NB4 (cell line): ENCODE results near the gene HYAL3.
"Not testable (repeated sequence)": the region's sequence is repeated elsewhere in the genome, so short reads cannot be mapped to it uniquely, and the experiment has no call there.

ENCODE experiments used
- DNase-seq: peaks from one replicate; pipeline ENCODE4 v3.0.0; 2010; ENCODE audit warnings: low read depth
- H3K4me3 ChIP-seq: one replicate; pipeline ENCODE4 v1.5.1; 2011; ENCODE audit warnings: mild to moderate bottlenecking, low read depth, low read length, moderate library complexity
- MYC ChIP-seq: IDR thresholded peaks from 2 replicates; pipeline ENCODE4 v1.6.1; 2011; ENCODE audit warnings: low read depth, low read length
- POLR2A ChIP-seq: IDR thresholded peaks from 2 replicates; pipeline ENCODE4 v1.6.1; 2011; ENCODE audit warnings: mild to moderate bottlenecking; ENCODE audit not compliant: insufficient read length; ENCODE audit errors: extremely low read depth
- TF ChIP-seq, protein P1 (sequence below): IDR thresholded peaks from 2 replicates; pipeline ENCODE4 v1.6.1; 2011; ENCODE audit warnings: low read depth, low read length
- TF ChIP-seq, protein P2 (sequence below): IDR thresholded peaks from one replicate; pipeline ENCODE4 v1.5.1; 2012; ENCODE audit warnings: low read depth, low read length

HYAL3 gene

DNA sequence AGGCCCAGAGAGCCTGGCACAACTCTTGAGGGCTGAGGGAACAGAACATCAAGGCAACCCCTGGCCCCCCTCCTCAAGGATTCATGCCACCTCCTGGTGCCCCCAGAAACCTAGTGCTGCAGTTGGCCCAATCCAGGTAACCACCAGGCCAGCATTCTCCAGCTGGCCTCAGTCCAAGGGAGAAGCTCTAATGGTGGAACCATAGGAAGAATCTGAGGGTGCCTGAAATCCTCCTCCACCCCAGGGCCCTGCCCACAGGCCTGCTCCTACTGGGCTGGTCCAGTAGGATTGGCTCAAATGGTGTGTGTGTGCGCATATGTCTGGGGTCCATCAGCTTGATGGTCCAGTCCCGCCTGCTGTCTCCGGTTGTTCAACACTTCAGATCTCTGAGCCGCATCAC is 15.6 kb upstream of the HYAL3 start:
- TF ChIP-seq POLR2A (no peak), MYC (no peak)
- TF ChIP-seq, protein P1, sequence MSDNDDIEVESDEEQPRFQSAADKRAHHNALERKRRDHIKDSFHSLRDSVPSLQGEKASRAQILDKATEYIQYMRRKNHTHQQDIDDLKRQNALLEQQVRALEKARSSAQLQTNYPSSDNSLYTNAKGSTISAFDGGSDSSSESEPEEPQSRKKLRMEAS = no peak
- TF ChIP-seq, protein P2, sequence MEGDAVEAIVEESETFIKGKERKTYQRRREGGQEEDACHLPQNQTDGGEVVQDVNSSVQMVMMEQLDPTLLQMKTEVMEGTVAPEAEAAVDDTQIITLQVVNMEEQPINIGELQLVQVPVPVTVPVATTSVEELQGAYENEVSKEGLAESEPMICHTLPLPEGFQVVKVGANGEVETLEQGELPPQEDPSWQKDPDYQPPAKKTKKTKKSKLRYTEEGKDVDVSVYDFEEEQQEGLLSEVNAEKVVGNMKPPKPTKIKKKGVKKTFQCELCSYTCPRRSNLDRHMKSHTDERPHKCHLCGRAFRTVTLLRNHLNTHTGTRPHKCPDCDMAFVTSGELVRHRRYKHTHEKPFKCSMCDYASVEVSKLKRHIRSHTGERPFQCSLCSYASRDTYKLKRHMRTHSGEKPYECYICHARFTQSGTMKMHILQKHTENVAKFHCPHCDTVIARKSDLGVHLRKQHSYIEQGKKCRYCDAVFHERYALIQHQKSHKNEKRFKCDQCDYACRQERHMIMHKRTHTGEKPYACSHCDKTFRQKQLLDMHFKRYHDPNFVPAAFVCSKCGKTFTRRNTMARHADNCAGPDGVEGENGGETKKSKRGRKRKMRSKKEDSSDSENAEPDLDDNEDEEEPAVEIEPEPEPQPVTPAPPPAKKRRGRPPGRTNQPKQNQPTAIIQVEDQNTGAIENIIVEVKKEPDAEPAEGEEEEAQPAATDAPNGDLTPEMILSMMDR = no peak
- no peak for DNase-seq
- no peak overlapping the region for H3K4me3 ChIP-seq

DNA sequence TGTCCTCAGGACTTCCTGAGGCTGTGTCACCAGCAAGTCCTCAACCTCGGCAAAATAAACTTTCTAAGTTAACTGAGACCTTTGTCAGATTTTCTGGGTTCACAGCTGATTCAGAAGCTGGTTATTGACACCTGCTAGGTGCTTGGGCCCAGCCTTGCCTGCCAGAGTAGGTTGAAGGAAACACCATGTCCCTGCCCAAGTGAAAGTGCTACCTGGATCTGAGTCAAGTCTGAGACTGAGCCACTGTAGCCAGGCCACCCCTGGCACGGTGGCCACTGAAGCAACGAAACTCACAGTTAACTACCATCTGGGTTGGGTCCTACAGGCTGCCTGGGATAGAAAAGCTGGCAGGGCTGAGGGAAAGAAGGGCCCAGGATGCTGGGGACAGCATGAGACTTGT is 15.1 kb upstream of the HYAL3 start:
- TF ChIP-seq, protein P2 = no peak
- TF ChIP-seq, protein P1 = no peak
- TF ChIP-seq POLR2A = no peak
- TF ChIP-seq MYC = no peak
- no peak for DNase-seq
- no peak overlapping the region for H3K4me3 ChIP-seq

DNA sequence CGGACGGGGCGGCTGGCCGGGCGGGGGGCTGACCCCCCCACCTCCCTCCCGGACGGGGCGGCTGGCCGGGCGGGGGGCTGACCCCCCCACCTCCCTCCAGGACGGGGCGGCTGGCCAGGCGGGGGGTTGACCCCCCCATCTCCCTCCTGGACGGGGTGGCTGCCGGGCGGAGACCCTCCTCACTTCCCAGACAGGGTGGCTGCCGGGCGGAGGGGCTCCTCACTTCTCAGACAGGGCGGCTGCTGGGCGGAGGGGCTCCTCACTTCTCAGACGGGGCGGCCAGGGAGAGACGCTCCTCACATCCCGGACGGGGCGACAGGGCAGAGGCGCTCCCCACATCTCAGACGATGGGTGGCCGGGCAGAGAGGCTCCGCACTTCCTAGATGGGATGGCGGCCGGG is 12.8 kb upstream of the HYAL3 start:
- H3K4me3 ChIP-seq, DNase-seq: not testable (repeated sequence)

DNA sequence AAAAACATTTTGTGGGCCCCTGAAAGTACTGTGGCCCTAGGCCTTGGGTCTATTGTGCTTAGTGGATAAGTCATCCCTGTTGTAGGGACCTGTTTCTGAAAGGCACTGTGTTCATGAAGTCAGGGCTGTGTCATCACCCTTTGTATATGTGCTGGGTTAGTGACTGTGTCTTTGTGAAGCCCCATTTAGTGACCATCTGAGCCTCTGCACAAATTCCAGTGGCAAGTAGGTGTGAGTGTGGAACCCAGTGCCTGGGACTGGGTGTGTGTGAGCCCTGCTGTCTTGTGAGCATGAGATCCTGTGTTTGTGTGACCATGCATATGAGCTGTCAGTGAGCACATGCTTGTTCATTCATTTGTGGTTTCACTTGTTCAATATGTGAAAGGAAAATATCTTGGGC is 5.4 kb upstream of the HYAL3 start:
- H3K4me3 ChIP-seq = no peak overlapping the region
- TF ChIP-seq POLR2A = no peak
- DNase-seq = no peak

DNA sequence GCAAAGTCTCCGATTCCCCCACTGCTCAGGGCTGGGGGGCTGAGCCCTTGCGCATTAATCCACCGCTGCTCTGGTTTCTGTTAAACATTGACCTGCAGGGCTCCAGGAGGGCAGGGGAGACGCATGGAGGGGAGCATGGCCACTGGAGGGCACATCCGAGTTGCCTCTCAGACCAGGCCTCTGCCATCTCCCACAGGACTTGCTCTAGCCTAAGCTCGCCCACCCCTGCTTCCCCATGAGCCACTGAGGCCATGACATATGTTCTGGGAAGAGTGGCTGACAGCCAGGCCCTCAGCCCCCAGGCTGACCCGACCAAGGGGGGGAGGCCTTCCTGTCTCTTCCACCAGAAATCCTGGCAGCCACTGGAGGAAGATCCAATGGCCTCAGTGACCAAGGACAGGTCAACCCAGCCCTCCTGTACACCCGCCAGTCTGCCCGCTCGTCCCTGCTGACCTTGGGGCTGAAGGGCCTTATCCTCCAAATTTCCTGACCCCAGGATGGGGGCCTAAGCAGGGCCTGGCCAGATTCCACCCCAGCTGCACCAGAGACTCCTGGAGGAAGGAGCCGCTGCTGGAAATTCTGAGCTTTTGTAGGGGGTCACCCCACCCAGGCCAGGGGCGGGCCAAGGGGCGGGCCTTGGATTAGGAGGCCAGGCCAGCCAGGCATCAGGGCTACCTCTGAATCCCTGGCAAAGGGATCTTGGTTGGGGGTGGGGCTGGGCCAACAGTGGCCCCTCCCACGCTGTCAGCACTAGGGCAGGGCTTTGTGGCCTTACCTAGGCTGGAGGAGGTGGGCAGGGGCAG is 4.0 kb upstream of the HYAL3 start, which contains the start of gene HYAL1:
Gene HYAL1 (minus strand): TSS at position 562 of the 803 bp plus-strand sequence. CDS start 618 bp downstream, outside the sequence.
- H3K4me3 ChIP-seq = no peak within 1 kb of the TSS
- DNase-seq = peak; percentile 52
- TF ChIP-seq POLR2A = no peak
- no peak for TF ChIP-seq MYC
- TF ChIP-seq, protein P2 = no peak
- TF ChIP-seq, protein P1 = no peak

DNA sequence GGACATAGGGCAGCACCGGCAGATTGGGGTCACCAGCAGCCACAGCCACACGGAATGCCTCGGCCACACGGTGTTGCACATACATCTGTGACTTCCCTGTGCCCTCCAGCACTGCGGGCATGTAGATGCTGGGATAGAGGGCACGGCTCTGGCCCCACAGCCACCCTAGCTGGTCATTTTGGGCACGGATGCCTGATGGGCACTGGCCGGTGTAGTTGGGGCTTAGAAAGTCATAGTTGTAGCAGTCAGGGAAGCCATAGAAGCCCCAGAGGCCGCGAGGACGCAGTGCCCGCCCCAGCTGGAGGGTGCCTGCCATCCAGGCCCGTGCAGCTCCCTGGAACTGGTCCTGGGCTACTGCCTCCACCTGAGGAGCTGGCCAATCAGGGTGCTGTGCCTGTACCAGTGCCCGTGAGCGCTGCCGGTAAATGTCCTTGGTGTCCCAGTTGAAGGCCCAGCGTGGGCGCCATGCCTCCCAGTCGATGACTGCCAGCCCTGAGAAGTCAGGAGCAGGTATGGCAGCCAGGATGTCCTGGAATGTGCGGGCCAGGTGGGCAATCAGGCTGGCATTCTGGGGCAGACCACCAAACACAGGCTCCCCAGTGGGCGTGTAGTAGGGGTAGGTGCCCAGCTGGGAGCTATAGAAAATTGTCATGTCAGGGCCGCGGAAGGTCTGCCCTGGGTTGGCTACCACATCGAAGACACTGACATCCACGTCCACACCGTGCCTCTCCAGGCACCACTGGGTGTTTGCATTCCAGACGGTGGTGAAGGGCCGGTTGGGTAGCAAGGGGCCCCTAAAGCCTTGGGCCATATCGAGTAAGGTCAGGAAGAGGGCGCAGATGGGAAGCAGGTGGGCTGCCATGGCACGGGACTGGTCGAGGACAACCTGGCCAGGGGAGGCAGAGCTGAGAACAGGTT is 3.1 kb upstream of the HYAL3 start:
- no peak overlapping the region for H3K4me3 ChIP-seq
- TF ChIP-seq MYC (no peak), POLR2A (no peak)
- TF ChIP-seq, protein P1 = no peak
- TF ChIP-seq, protein P2 = no peak
- no peak for DNase-seq

DNA sequence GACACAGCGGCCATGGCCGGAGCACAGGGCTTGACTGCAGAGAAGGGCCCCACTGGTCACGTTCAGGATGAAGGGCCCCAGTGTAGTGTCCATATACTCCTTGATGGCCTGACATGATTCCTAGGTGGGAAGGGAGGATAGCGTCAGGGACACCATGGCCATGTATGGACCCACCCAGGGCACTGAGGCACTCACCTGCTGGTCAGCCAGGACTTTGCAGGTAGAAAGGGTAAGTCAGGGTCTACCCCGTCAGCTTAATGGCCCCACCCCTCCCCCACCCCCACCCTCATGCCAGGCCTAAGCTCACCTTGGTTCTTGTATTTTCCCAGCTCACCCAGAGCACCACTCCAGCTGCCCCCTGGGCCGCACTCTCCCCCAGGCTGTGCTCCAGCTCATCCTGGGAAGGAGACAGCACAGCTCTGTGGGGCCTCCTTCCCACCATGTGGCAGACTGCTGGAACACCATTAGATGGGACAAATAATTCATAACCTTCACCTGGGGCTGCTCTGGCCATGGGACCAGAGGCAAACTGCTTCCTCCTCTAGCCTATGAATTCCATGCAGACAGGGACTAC is 1.6 kb upstream of the HYAL3 start:
- no peak for TF ChIP-seq POLR2A
- TF ChIP-seq, protein P1 = no peak
- TF ChIP-seq, protein P2 = no peak
- TF ChIP-seq MYC = no peak
- H3K4me3 ChIP-seq = no peak overlapping the region
- no peak for DNase-seq
